ENCODE measurements around the gene SYNC. TPM values are rescaled to one million over a fixed set of nuclear protein-coding genes. Genes with fewer than 3 reads are reported as not detected.

SYNC gene
- total RNA-seq, 1 experiment from 2014 or later, result 0.20 TPM

DNA sequence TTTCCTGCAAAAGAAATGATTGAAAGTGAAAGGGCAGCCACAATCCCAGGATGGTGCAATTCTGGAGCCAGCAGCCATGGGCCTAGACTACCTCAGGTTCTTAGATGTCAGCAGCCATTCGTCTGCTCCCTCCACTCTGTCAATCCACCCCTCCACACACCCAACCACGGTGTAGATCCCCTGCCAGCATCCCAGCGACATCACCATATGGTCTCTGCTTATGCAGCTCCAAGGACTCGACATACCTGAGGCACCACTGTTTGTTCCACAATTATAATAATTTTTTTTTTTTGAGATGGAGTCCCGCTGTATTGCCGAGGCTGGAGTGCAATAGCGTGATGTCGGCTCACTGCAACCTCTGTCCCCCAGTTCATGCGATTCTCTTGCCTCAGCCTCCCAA is 6.5 kb downstream of the SYNC start:
- Mint-ChIP-seq H3K4me3 (ENCODE audit: unreplicated experiment) (no peak overlapping the region), H3K9me3 (ENCODE audit: unreplicated experiment) (no peaks in the 10 kb centered on the region), H3K4me1 (ENCODE audit: low read depth, unreplicated experiment) (no peaks in the 10 kb centered on the region), H3K27me3 (ENCODE audit: insufficient read depth, unreplicated experiment) (no peaks in the 10 kb centered on the region), H3K27ac (ENCODE audit: unreplicated experiment) (no peak overlapping the region), H3K36me3 (ENCODE audit: insufficient read depth, unreplicated experiment) (no peaks in the 10 kb centered on the region)
- ChIA-PET POLR2A (no interaction called here), CTCF (no interaction called here)
- no peak for DNase-seq
- TF ChIP-seq, protein P1, sequence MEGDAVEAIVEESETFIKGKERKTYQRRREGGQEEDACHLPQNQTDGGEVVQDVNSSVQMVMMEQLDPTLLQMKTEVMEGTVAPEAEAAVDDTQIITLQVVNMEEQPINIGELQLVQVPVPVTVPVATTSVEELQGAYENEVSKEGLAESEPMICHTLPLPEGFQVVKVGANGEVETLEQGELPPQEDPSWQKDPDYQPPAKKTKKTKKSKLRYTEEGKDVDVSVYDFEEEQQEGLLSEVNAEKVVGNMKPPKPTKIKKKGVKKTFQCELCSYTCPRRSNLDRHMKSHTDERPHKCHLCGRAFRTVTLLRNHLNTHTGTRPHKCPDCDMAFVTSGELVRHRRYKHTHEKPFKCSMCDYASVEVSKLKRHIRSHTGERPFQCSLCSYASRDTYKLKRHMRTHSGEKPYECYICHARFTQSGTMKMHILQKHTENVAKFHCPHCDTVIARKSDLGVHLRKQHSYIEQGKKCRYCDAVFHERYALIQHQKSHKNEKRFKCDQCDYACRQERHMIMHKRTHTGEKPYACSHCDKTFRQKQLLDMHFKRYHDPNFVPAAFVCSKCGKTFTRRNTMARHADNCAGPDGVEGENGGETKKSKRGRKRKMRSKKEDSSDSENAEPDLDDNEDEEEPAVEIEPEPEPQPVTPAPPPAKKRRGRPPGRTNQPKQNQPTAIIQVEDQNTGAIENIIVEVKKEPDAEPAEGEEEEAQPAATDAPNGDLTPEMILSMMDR (IDR thresholded peaks at IDR 0.05; ENCODE audit: insufficient read depth in 1 of 2, low read depth in 1 of 2, low read length in 1 of 2, severe bottlenecking in 1 of 2, unreplicated experiment in 1 of 2), result no peak
- H3K9me3 ChIP-seq, result no peaks in the 10 kb centered on the region
- no TSS peak for BruUV-seq (replicated peaks)
- intact Hi-C loops (cut with micrococcal nuclease; ENCODE audit: unreplicated experiment), result no loop called here
- H3K4me3 ChIP-seq (ENCODE audit: low read depth, low read length), result no peak overlapping the region
- no peaks in the 10 kb centered on the region for H3K4me1 ChIP-seq
- no peaks in the 10 kb centered on the region for H3K36me3 ChIP-seq (ENCODE audit: control insufficient read depth, insufficient read depth, low read length)
- H3K27me3 ChIP-seq (replicated peaks; ENCODE audit: control insufficient read depth, insufficient read depth, low read length), result no peaks in the 10 kb centered on the region

DNA sequence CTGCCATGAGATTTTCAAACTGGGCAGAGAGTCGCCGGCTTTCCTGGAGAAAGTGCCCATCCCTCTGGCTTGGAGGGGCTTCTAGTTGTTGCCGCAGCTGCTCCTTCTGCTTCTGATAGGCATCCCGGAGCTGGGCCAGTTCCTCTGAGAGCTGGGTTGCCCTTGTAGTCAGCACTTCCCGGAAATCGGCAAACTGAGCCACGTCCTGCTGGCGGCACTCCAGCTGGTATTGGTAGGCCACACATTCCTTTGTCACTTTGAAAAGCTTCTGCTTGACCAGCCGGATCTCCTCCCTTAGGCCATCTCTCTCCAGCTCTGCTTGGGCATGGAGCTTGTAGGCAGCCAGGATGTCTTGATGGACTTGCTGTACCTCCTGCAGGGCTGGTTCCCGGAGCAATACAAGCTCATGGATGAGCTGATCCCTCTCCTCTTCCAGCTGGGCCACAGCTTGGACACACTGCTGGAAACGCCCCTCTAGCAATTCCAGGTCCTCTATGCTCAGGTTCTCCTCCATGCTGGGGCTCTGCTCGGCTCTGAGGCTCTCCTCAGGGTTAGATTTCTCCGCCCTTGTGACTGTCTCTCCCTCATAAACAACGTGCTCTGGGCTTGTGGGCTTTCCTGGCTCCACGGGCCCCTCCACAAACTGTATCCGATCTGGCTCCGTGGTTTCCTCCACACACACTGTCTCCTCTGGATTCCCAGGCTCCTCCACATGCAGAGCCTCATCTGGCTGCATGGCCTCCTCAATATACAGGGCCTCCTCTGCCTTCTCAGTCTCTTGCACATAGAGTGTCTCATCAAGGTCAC is 7.3 kb downstream of the SYNC start:
- Mint-ChIP-seq H3K27me3 (ENCODE audit: insufficient read depth, unreplicated experiment) (no peaks in the 10 kb centered on the region), H3K4me3 (ENCODE audit: unreplicated experiment) (no peak overlapping the region), H3K27ac (ENCODE audit: unreplicated experiment) (no peak overlapping the region), H3K9me3 (ENCODE audit: unreplicated experiment) (no peaks in the 10 kb centered on the region), H3K36me3 (ENCODE audit: insufficient read depth, unreplicated experiment) (no peaks in the 10 kb centered on the region), H3K4me1 (ENCODE audit: low read depth, unreplicated experiment) (no peaks in the 10 kb centered on the region)
- no peak for DNase-seq
- H3K4me1 ChIP-seq, result no peaks in the 10 kb centered on the region
- ChIA-PET CTCF (interaction anchor here (0.5 to 0.6 kb wide), 2 partner anchors 147 to 175 kb away, joined by 5 to 6 read pairs; no protein-coding TSS in a partner anchor), POLR2A (no interaction called here)
- no peaks in the 10 kb centered on the region for H3K9me3 ChIP-seq
- BruUV-seq (replicated peaks), result no TSS peak
- no peak overlapping the region for H3K4me3 ChIP-seq (ENCODE audit: low read depth, low read length)
- intact Hi-C loops (cut with micrococcal nuclease; ENCODE audit: unreplicated experiment), result no loop called here
- H3K27me3 ChIP-seq (replicated peaks; ENCODE audit: control insufficient read depth, insufficient read depth, low read length), result no peaks in the 10 kb centered on the region
- H3K36me3 ChIP-seq (ENCODE audit: control insufficient read depth, insufficient read depth, low read length), result no peaks in the 10 kb centered on the region
- TF ChIP-seq, protein P1 (IDR thresholded peaks at IDR 0.05; ENCODE audit: insufficient read depth in 1 of 2, low read depth in 1 of 2, low read length in 1 of 2, severe bottlenecking in 1 of 2, unreplicated experiment in 1 of 2), result no peak

DNA sequence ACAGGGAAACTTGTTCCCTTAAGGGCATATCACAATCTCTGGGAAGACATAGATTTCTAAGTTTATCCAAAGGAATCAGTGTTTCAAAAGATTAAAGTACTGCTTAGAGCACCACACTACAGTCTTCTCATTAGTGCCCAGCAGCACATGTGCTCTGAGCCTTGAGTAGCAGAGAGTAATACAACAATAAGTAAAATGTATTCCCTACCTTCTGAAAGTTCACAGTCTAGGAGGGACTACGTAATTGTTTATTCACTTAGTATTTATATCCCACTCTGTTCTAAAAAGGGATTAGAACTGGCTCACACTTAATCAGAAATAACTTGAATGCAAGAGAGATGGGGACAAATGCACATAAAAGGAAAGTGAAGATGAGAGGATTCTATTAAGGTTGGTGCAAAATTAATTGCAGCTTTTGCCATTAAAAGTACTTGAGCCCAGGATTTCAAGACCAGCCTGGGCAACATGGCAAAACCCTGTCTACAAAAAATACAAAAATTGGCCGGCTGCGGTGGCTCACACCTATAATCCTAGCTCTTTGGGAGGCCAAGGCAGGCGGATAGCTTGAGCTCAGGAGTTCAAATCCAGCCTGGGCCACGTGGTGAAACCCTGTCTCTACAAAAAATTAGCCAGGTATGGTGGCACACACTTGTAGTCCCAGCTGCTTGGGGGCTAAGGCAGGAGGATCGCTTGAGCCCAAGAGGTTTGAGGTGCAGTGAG is 9.0 kb downstream of the SYNC start:
- Mint-ChIP-seq H3K36me3 (ENCODE audit: insufficient read depth, unreplicated experiment) (no peaks in the 10 kb centered on the region), H3K27me3 (ENCODE audit: insufficient read depth, unreplicated experiment) (no peaks in the 10 kb centered on the region), H3K4me1 (ENCODE audit: low read depth, unreplicated experiment) (no peaks in the 10 kb centered on the region), H3K27ac (ENCODE audit: unreplicated experiment) (no peak overlapping the region), H3K4me3 (ENCODE audit: unreplicated experiment) (no peak overlapping the region), H3K9me3 (ENCODE audit: unreplicated experiment) (no peaks in the 10 kb centered on the region)
- TF ChIP-seq, protein P1 (IDR thresholded peaks at IDR 0.05; ENCODE audit: insufficient read depth in 1 of 2, low read depth in 1 of 2, low read length in 1 of 2, severe bottlenecking in 1 of 2, unreplicated experiment in 1 of 2), result no peak
- POLR2A ChIA-PET, result no interaction called here
- Histone ChIP-seq H3K27me3 (replicated peaks; ENCODE audit: control insufficient read depth, insufficient read depth, low read length) (no peaks in the 10 kb centered on the region), H3K36me3 (ENCODE audit: control insufficient read depth, insufficient read depth, low read length) (no peaks in the 10 kb centered on the region), H3K9me3 (no peaks in the 10 kb centered on the region), H3K4me3 (ENCODE audit: low read depth, low read length) (no peak overlapping the region), H3K4me1 (no peaks in the 10 kb centered on the region)
- CTCF ChIA-PET, result no interaction called here
- no TSS peak for BruUV-seq (replicated peaks)
- intact Hi-C loops (cut with micrococcal nuclease; ENCODE audit: unreplicated experiment), result no loop called here
- no peak for DNase-seq
